Activated CD8-positive, alpha-beta T cell treated with anti-CD3 and anti-CD28 coated beads for 36 hours (primary cell): ENCODE measurements around the gene TMEM151A. TPM values are rescaled to one million over a fixed set of nuclear protein-coding genes. Genes with fewer than 3 reads are reported as not detected.

Experiments used
- ATAC-seq: fragments of 200-7000 bp; cut with Tn5 transposase; one replicate; pipeline ENCODE4 v1.10.0; 2021; ENCODE audit warnings: mild to moderate bottlenecking, moderate library complexity
- CTCF ChIA-PET: fragments of 350-600 bp; sonication (Branson Sonifier 250); formaldehyde crosslinking; loops from one replicate; lab custom pipeline; 2021; ENCODE audit warnings: antibody characterized with exemption; lab: Charles Lee
- POLR2A ChIA-PET: fragments of 350-600 bp; sonication (Branson Sonifier 250); formaldehyde crosslinking; loops from one replicate; lab custom pipeline; 2021; ENCODE audit warnings: antibody characterized with exemption; lab: Charles Lee
- DNase-seq: peaks from one replicate; pipeline ENCODE4 v3.0.0-alpha.2; 2020
- H3K27ac Mint-ChIP-seq: one replicate; pipeline ENCODE4 v1.8.0; 2021; ENCODE audit warnings: mild to moderate bottlenecking, mixed read lengths
- H3K27me3 Mint-ChIP-seq: one replicate; pipeline ENCODE4 v1.8.0; 2021; ENCODE audit warnings: mixed read lengths
- H3K36me3 Mint-ChIP-seq: one replicate; pipeline ENCODE4 v1.8.0; 2021; ENCODE audit warnings: low read depth, mixed read lengths
- H3K4me1 Mint-ChIP-seq: one replicate; pipeline ENCODE4 v1.8.0; 2021; ENCODE audit warnings: low read depth, mixed read lengths
- H3K4me3 Mint-ChIP-seq: one replicate; pipeline ENCODE4 v1.8.0; 2021; ENCODE audit warnings: mild to moderate bottlenecking, moderate library complexity, mixed read lengths
- H3K9me3 Mint-ChIP-seq: one replicate; pipeline ENCODE4 v1.8.0; 2021; ENCODE audit warnings: mixed read lengths
- intact Hi-C: fragments of 100-400 bp; cut with micrococcal nuclease; formaldehyde crosslinking; loops from one replicate; pipeline ENCODE4 v1.10.0; 2022
- total RNA-seq, 2 experiments: library from RNA; stranded (reverse); gene quantifications; one replicate each; pipeline ENCODE4 v1.2.3, GENCODE V29; 2021
- TF ChIP-seq, protein P1 (sequence below): fragments of 200-600 bp; IDR thresholded peaks from one replicate; pipeline ENCODE4 v1.8.0; 2022; ENCODE audit warnings: antibody characterized with exemption, mild to moderate bottlenecking

TMEM151A gene
- total RNA-seq, 2 experiments from 2014 or later = not detected

DNA sequence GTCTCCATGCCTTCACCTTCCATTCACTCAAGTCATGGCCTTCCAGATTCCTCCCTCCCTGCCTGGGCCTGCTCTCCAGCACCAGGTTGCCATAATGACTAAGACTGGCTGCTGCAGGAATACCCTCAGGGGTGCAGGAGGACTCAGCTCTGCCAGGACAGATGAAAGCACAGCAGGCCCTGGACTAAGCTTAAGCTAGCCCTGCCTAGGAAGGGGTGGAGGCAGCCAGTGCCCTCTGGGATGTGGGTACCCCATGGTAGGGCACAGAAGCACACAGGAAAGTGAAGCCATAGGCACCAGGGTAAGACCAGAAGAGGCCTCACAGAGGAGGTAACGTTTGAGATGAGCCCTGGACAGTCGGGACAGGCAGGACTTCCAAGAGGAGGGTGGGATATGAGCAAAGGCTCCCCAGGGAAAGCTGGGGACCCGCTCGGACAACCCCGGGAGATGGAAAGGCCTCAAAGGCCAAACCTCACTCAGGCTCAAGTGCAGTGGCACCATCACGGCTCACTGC is 47.5 kb downstream of the TMEM151A start:
- Mint-ChIP-seq H3K36me3 (peaks cover 35% of the 10 kb centered on the region), H3K27ac (peak overlapping the region; percentile 59), H3K9me3 (no peaks in the 10 kb centered on the region), H3K27me3 (no peaks in the 10 kb centered on the region), H3K4me1 (peaks cover 49% of the 10 kb centered on the region), H3K4me3 (no peak overlapping the region)
- ChIA-PET CTCF (interaction anchor here (1.2 to 1.8 kb wide), 2 partner anchors 10 to 27 kb away, joined by 4 to 6 read pairs; no protein-coding TSS in a partner anchor), POLR2A (interaction anchor here (0.5 kb wide), 1 partner anchor 53 kb away, joined by 3 read pairs; no protein-coding TSS in a partner anchor)
- intact Hi-C loops = no loop called here
- DNase-seq (no peak), ATAC-seq (no peak)
- TF ChIP-seq, protein P1, sequence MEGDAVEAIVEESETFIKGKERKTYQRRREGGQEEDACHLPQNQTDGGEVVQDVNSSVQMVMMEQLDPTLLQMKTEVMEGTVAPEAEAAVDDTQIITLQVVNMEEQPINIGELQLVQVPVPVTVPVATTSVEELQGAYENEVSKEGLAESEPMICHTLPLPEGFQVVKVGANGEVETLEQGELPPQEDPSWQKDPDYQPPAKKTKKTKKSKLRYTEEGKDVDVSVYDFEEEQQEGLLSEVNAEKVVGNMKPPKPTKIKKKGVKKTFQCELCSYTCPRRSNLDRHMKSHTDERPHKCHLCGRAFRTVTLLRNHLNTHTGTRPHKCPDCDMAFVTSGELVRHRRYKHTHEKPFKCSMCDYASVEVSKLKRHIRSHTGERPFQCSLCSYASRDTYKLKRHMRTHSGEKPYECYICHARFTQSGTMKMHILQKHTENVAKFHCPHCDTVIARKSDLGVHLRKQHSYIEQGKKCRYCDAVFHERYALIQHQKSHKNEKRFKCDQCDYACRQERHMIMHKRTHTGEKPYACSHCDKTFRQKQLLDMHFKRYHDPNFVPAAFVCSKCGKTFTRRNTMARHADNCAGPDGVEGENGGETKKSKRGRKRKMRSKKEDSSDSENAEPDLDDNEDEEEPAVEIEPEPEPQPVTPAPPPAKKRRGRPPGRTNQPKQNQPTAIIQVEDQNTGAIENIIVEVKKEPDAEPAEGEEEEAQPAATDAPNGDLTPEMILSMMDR = no peak

DNA sequence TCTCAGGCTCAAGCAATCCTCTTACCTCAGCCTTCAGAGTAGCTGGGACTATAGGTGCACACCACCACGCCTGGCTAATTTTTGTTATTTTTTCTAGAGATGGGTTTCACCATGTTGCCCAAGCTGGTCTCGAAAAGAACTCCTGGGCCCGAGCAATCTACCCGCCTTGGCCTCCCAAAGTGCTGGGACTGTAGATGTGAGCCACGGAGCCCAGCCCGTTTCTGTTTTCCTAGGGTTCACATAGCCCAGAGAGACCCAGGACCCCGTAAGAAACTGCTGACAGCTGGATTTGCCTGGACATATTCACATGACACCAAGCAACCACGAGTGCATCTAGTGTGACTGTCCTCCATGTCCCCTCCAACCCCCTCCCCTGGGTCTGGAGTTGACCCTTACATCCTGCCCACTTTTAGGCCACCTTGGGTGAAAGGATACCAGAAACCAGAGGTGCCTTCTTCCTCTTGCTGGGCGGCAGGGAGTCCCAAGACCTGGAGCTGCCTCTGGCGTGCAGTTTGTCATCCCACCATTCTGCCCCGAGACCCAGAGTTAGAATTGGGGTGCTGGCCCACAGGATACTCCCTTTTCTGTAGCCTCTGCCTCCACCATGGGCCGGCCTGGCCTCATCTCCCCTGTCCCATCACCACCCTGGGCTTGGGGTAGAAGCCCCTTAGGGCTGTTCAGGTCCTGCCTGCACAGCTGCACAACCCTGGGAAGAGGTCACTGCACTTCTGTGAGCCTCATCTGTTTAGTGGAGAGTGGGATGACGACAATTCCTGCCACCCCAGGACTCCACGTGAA is 48.2 kb downstream of the TMEM151A start:
- no peaks in the 10 kb centered on the region for H3K27me3 Mint-ChIP-seq
- intact Hi-C loops = no loop called here
- H3K9me3 Mint-ChIP-seq = no peaks in the 10 kb centered on the region
- CTCF ChIA-PET = interaction anchor here (1.2 to 1.8 kb wide), 2 partner anchors 11 to 28 kb away, joined by 4 to 6 read pairs; no protein-coding TSS in a partner anchor
- H3K27ac Mint-ChIP-seq = no peak overlapping the region
- no peak overlapping the region for H3K4me3 Mint-ChIP-seq
- TF ChIP-seq, protein P1 = no peak
- peaks cover 35% of the 10 kb centered on the region for H3K36me3 Mint-ChIP-seq
- ATAC-seq (no peak), DNase-seq (no peak)
- peaks cover 52% of the 10 kb centered on the region for H3K4me1 Mint-ChIP-seq
- POLR2A ChIA-PET = interaction anchor here (1.3 kb wide), 1 partner anchor 14 kb away, joined by 6 read pairs; no protein-coding TSS in a partner anchor

DNA sequence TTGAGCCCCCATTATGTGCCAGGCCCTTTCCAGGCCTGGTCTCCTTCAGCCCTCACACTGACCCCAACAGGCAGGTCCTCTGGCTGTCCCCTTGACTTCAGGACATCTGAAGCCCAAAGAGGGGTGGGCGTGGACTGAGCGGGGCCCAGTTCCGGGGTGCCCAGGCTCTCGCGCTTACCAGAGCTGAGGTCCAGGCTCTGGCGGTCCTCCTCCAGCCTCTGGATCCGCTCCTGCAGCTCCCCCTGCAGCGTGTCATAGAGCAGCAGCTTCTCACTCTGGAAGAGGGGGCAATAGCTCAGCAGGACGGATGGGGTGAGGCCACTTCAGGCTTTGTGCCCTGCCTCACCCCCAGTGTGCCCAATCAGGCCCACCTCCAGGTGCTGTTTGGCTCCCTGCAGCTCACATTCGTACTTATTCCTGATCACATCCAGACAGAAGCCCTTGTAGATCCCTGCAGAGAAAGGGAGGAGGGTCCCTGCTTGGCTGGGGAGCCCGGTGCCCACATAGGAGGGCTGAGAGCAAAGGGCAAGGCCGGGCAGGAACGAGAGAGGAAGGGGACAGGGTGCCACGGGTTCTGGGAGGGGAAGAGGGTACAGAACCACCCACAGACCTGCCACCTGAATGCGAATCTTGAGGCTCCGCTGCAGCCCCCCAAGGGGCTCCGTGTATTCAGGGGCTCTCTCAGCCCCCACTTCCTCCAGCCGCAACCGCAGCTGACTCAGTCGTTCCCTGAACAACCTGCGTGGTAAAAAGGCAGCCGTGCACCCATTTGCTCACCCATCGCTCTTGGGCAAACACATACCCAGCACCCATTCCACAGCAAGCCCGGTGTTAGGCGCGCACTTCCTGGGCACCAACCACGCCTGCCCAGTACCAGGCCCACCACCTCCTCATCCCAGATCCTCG is 49.2 kb downstream of the TMEM151A start:
- H3K4me1 Mint-ChIP-seq = peaks cover 56% of the 10 kb centered on the region
- POLR2A ChIA-PET = interaction anchor here (1.3 kb wide), 1 partner anchor 15 kb away, joined by 6 read pairs; no protein-coding TSS in a partner anchor
- TF ChIP-seq, protein P1 = no peak
- intact Hi-C loops = no loop called here
- no peak overlapping the region for H3K4me3 Mint-ChIP-seq
- H3K27me3 Mint-ChIP-seq = no peaks in the 10 kb centered on the region
- no peak overlapping the region for H3K27ac Mint-ChIP-seq
- no peaks in the 10 kb centered on the region for H3K9me3 Mint-ChIP-seq
- no peak for ATAC-seq
- CTCF ChIA-PET = interaction anchor here (0.8 to 1.8 kb wide), 2 partner anchors 23 to 29 kb away, joined by 3 to 6 read pairs; no protein-coding TSS in a partner anchor
- peaks cover 35% of the 10 kb centered on the region for H3K36me3 Mint-ChIP-seq
- no peak for DNase-seq

DNA sequence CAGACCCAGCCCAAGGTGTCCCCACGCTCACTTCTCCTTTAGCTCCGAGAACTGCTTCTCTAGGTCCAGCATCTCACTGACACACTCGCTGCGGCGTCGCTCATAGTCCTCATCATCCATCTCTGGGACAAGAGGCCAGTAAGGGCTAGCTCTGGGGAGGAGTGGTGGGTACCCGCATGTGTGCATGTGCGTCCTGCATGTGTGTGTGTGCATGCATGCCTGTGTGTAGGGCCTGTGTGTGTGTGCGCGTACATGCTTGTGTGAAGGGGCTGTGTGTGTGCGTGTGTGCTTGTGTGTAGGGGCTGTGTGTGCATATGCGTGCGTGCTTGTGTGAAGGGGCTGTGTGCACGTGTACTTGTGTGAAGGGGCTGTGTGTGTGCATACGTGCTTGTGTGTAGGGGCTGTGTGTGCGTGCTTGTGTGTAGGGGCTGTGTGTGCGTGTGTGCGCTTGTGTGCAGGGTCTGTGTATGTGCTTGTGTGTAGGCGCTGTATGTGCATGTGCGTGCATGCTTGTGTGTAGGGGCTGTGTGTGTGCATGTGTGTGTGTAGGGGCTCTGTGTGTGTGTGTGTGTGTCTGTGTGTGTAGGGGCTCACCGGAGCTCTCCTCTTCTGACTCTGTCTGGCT is 49.9 kb downstream of the TMEM151A start:
- Mint-ChIP-seq H3K4me3 (no peak overlapping the region), H3K27ac (no peak overlapping the region), H3K36me3 (peaks cover 35% of the 10 kb centered on the region), H3K4me1 (peaks cover 55% of the 10 kb centered on the region), H3K9me3 (no peaks in the 10 kb centered on the region), H3K27me3 (no peaks in the 10 kb centered on the region)
- ATAC-seq (no peak), DNase-seq (no peak)
- TF ChIP-seq, protein P1 = no peak
- intact Hi-C loops = no loop called here
- ChIA-PET POLR2A (no interaction called here), CTCF (interaction anchor here (0.8 to 2.5 kb wide), 3 partner anchors 22 to 97 kb away, joined by 3 to 9 read pairs (median 3); partner anchors contain the start of gene MRPL11)
